Measurements from ENCODE around the gene FPGS. TPM values are rescaled to one million over a fixed set of nuclear protein-coding genes. Genes with fewer than 3 reads are reported as not detected.

Gene FPGS
- total RNA-seq, 2 donors from 2014 or later: 96.0 to 150 TPM

DNA sequence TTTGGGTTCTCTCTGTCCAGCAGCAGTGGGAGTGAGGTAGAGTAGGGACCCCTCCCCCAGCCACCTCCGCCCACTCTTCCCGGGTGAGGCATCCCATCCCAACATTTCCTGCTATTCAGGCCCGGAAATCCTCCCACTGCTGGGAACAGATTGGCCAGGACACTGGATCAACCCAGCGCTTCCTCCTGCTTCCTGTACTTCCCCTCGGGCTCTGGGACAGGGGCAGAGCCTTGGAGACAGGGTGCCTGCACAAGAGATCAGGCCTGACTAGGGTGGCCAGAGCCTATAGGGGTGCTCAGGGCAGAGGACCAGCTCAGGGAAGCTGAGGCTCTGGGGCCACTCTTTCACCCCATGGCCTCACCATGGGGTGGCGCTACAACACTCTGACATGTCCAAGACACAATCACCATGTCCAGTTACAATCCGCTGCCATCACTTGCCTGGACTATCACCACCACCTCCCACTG, 38.7 kb upstream of the FPGS start:
- no peak for DNase-seq (ENCODE audit: low spot score)
- Mint-ChIP-seq H3K36me3 (peaks cover 8% of the 10 kb centered on the region), H3K27me3 (no peaks in the 10 kb centered on the region), H3K4me3 (no peak overlapping the region), H3K9me3 (no peaks in the 10 kb centered on the region), H3K4me1 (ENCODE audit: low read depth in 2 of 2) (peaks cover 51 to 58% of the 10 kb centered on the region in 2 donors), H3K27ac (peak overlapping the region; percentile 96 to 99)
- peak; percentile 66 to 71 for ATAC-seq

GRCh38 chr9:127765418-127765817, 37.3 kb upstream of the FPGS start:
- DNase-seq (ENCODE audit: low spot score): no peak
- peak overlapping the region; percentile 96 to 99 for H3K27ac Mint-ChIP-seq
- peaks cover 59 to 68% of the 10 kb centered on the region in 2 donors for H3K4me1 Mint-ChIP-seq (ENCODE audit: low read depth in 2 of 2)
- peaks cover 10% of the 10 kb centered on the region for H3K36me3 Mint-ChIP-seq
- no peak overlapping the region for H3K4me3 Mint-ChIP-seq
- H3K27me3 Mint-ChIP-seq: no peaks in the 10 kb centered on the region
- H3K9me3 Mint-ChIP-seq: no peaks in the 10 kb centered on the region
- ATAC-seq: no peak

DNA sequence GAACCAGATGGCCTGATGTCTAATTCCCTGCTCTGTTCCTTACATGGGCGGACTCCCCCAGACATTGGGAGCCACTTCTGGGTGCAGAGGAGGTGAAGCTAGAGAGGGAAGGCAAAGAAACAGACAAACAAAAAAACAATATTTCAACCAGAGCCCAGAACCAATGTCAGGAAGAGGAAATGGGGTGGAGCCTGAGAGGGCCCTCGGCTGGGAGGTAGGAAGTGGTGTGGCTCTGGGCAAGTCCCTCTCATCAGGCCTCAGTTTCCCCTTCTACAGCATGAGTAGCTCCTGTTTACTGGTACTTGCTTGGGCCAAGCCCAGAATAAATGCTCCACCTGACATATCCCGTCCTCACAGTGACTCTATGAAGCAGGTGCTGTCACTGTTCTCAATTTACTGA, 35.3 kb upstream of the FPGS start:
- Mint-ChIP-seq H3K4me3 (peak overlapping the region; percentile 71), H3K36me3 (peaks cover 10% of the 10 kb centered on the region), H3K4me1 (ENCODE audit: low read depth in 2 of 2) (peaks cover 69 to 75% of the 10 kb centered on the region in 2 donors), H3K27ac (peak overlapping the region; percentile 96 to 99), H3K9me3 (no peaks in the 10 kb centered on the region), H3K27me3 (no peaks in the 10 kb centered on the region)
- DNase-seq (ENCODE audit: low spot score): no peak
- ATAC-seq: no peak

DNA sequence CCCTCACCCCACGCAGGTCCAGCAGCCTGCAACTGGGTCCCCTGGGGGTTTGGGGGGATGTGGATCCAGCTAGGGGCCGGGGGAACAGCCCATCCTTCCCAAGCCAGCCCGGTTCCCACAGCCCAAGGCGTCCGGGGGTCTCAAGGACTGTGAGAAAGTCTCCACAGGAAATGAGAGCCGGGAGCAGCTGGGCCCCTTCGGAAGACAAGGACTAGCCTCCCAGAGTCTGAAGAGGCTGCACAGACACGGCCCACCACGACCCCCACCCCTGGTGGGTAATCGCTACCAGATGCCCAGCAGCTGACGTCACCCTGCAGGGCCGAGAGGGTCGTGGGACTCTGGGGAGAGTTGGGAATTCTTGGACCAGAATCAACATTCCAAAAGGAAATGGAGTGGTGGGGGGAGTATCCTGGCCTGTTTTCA, 34.8 kb upstream of the FPGS start:
- H3K36me3 Mint-ChIP-seq: peaks cover 10% of the 10 kb centered on the region
- H3K27me3 Mint-ChIP-seq: no peaks in the 10 kb centered on the region
- H3K4me1 Mint-ChIP-seq (ENCODE audit: low read depth in 2 of 2): peaks cover 64 to 70% of the 10 kb centered on the region in 2 donors
- ATAC-seq (no peak), DNase-seq (ENCODE audit: low spot score) (no peak)
- H3K9me3 Mint-ChIP-seq: no peaks in the 10 kb centered on the region
- no peak overlapping the region for H3K4me3 Mint-ChIP-seq
- peak overlapping the region; percentile 96 to 99 for H3K27ac Mint-ChIP-seq

GRCh38 chr9:127768698-127769097, 34.0 kb upstream of the FPGS start:
- Mint-ChIP-seq H3K36me3 (peaks cover 10% of the 10 kb centered on the region), H3K27me3 (no peaks in the 10 kb centered on the region), H3K4me3 (peak overlapping the region; percentile 84), H3K27ac (peak overlapping the region; percentile 96 to 99), H3K4me1 (ENCODE audit: low read depth in 2 of 2) (peaks cover 59 to 64% of the 10 kb centered on the region in 2 donors), H3K9me3 (no peaks in the 10 kb centered on the region)
- ATAC-seq (no peak), DNase-seq (ENCODE audit: low spot score) (no peak)

DNA sequence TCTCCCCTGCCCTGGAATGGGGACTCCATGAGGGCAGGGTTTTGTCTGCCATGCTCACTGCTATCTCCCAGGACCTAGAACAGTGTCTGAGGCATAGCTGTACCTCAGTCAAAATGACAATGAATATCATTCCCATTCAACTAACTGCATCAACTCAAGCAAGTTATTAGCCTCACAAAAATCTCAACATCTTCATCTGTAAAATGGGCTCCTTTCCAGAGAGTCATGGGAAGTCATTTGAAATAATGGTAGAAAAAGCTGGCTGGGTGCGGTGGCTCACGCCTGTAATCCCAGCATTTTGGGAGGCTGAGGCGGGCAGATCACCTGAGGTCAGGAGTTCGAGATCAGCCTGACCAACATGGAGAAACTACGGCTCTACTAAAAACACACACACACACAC, 33.6 kb upstream of the FPGS start:
- peaks cover 10% of the 10 kb centered on the region for H3K36me3 Mint-ChIP-seq
- no peak for ATAC-seq

DNA sequence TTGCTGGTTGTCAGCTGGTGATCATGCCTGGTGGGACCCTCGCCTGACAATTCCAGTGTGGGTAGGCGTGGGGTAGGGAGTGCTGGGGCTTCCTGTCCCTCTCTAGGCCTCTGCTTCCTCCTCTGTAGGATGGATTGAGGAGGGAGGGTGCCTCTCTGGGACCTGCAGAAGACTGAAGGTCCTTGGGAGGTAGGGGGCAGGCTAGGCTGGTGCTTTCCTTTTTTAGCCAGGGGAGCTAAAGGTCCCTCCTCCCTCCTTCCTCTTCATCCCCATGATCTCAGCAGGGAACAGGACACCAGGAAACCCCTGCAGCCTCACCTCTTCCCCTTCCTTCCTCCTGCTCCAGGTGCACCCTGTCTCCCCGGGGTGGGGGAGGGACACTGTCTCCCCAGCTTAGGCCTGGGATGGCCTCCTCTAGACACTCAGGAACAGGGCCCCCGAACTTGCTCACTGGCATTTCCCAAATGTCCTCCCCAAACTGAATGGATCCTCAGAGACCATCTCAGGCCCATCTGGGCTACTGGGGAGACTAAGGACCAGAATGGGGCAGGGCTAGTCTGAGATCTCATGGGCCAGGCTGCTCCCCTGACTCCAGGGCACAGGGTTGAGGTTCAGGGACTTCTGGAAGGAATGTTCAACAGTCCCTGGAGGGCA, 32.6 kb upstream of the FPGS start:
- peaks cover 10% of the 10 kb centered on the region for H3K36me3 Mint-ChIP-seq
- H3K4me1 Mint-ChIP-seq (ENCODE audit: low read depth in 2 of 2): peaks cover 52 to 59% of the 10 kb centered on the region in 2 donors
- no peaks in the 10 kb centered on the region for H3K9me3 Mint-ChIP-seq
- peak overlapping the region; percentile 96 to 99 for H3K27ac Mint-ChIP-seq
- no peak for DNase-seq (ENCODE audit: low spot score)
- no peaks in the 10 kb centered on the region for H3K27me3 Mint-ChIP-seq
- H3K4me3 Mint-ChIP-seq: peak overlapping the region; percentile 87
- no peak for ATAC-seq

More for the DNA sequence above, 33.6 kb upstream of the FPGS start:
- H3K4me3 Mint-ChIP-seq: peak overlapping the region; percentile 84
- H3K27me3 Mint-ChIP-seq: no peaks in the 10 kb centered on the region
- no peaks in the 10 kb centered on the region for H3K9me3 Mint-ChIP-seq
- H3K4me1 Mint-ChIP-seq (ENCODE audit: low read depth in 2 of 2): peaks cover 57 to 65% of the 10 kb centered on the region in 2 donors
- no peak for DNase-seq (ENCODE audit: low spot score)
- H3K27ac Mint-ChIP-seq: peak overlapping the region; percentile 96 to 99

DNA sequence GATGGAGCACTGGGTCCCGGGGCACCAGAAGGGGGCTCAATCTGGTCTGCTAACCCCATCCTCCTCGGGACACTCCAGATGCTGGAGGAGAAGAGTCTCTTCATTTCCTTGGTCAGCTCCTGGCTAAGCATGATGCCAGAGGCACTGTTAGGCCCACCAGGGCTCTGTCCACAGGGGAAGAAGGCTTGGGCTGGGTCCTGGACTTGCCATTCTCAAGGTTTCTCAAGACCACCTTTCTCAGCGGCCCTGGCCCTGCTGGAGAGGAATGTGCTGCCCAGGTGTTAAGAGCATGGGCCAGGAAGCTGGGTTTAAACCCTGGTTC, 32.1 kb upstream of the FPGS start:
- DNase-seq (ENCODE audit: low spot score) (no peak), ATAC-seq (no peak)
- Mint-ChIP-seq H3K4me3 (peak overlapping the region; percentile 87), H3K27me3 (no peaks in the 10 kb centered on the region), H3K27ac (peak overlapping the region; percentile 96 to 99), H3K4me1 (ENCODE audit: low read depth in 2 of 2) (peaks cover 48 to 54% of the 10 kb centered on the region in 2 donors), H3K36me3 (peaks cover 10% of the 10 kb centered on the region), H3K9me3 (no peaks in the 10 kb centered on the region)

GRCh38 chr9:127770905-127771569, 31.6 kb upstream of the FPGS start:
- peaks cover 46 to 49% of the 10 kb centered on the region in 2 donors for H3K4me1 Mint-ChIP-seq (ENCODE audit: low read depth in 2 of 2)
- H3K4me3 Mint-ChIP-seq: peak overlapping the region; percentile 87
- peaks cover 10% of the 10 kb centered on the region for H3K36me3 Mint-ChIP-seq
- peak overlapping the region; percentile 96 to 99 for H3K27ac Mint-ChIP-seq
- DNase-seq (ENCODE audit: low spot score): peak; percentile 98
- H3K27me3 Mint-ChIP-seq: no peaks in the 10 kb centered on the region
- ATAC-seq: peak; percentile 95 to 96
- no peaks in the 10 kb centered on the region for H3K9me3 Mint-ChIP-seq

- no peak for DNase-seq (ENCODE audit: low spot score)
- Mint-ChIP-seq H3K36me3 (peaks cover 5% of the 10 kb centered on the region), H3K9me3 (no peaks in the 10 kb centered on the region), H3K4me1 (ENCODE audit: low read depth in 2 of 2) (peaks cover 45 to 48% of the 10 kb centered on the region in 2 donors), H3K27ac (peak overlapping the region; percentile 96 to 99), H3K27me3 (no peaks in the 10 kb centered on the region), H3K4me3 (peak overlapping the region; percentile 87)
- no peak for ATAC-seq
These were observed 31.0 kb upstream of the FPGS start for GRCh38 chr9:127771570-127772189.

- Mint-ChIP-seq H3K27ac (peak overlapping the region in 1 of 2 donors; percentile 10), H3K4me1 (ENCODE audit: low read depth in 2 of 2) (peaks cover 45 to 48% of the 10 kb centered on the region in 2 donors), H3K4me3 (no peak overlapping the region), H3K36me3 (peaks cover 8% of the 10 kb centered on the region), H3K9me3 (no peaks in the 10 kb centered on the region), H3K27me3 (no peaks in the 10 kb centered on the region)
- no peak for ATAC-seq
- DNase-seq (ENCODE audit: low spot score): no peak
These were observed 30.1 kb upstream of the FPGS start for GRCh38 chr9:127772603-127773002.

- DNase-seq (ENCODE audit: low spot score) (no peak), ATAC-seq (no peak)
- H3K36me3 Mint-ChIP-seq: peaks cover 9% of the 10 kb centered on the region
- no peaks in the 10 kb centered on the region for H3K9me3 Mint-ChIP-seq
- H3K27me3 Mint-ChIP-seq: no peaks in the 10 kb centered on the region
- peak overlapping the region in 1 of 2 donors; percentile 10 for H3K27ac Mint-ChIP-seq
- peaks cover 47 to 53% of the 10 kb centered on the region in 2 donors for H3K4me1 Mint-ChIP-seq (ENCODE audit: low read depth in 2 of 2)
- no peak overlapping the region for H3K4me3 Mint-ChIP-seq
These were observed 29.4 kb upstream of the FPGS start for GRCh38 chr9:127773272-127773671.

DNA sequence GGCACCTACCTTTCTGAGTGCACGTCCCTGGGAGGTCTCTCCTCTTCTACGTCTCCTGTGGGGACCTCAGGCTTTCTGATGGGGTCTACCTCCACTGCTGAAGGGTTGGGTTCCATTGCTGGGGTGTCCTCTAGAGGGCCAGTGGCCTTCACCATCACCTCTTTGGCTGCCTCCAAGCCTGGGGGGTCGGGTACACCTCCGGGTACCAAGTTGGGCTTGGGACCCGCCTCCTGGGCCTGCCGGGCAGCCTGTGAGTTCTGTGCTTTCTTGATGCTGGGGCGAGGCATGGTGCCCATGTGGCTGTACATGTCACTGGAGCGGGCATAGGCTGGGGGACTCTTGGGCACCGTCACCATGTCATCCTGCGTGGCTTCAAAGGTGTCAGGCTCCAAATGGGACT, 28.7 kb upstream of the FPGS start:
- no peak for ATAC-seq

More for the DNA sequence above, 28.7 kb upstream of the FPGS start:
- Mint-ChIP-seq H3K36me3 (peaks cover 5% of the 10 kb centered on the region), H3K4me1 (ENCODE audit: low read depth in 2 of 2) (peaks cover 43 to 49% of the 10 kb centered on the region in 2 donors), H3K27me3 (no peaks in the 10 kb centered on the region), H3K4me3 (peak overlapping the region; percentile 6), H3K9me3 (no peaks in the 10 kb centered on the region), H3K27ac (peak overlapping the region; percentile 63 to 75)
- no peak for DNase-seq (ENCODE audit: low spot score)
